ENCODE measurements around the gene DDIT4.

Gene DDIT4

DNA sequence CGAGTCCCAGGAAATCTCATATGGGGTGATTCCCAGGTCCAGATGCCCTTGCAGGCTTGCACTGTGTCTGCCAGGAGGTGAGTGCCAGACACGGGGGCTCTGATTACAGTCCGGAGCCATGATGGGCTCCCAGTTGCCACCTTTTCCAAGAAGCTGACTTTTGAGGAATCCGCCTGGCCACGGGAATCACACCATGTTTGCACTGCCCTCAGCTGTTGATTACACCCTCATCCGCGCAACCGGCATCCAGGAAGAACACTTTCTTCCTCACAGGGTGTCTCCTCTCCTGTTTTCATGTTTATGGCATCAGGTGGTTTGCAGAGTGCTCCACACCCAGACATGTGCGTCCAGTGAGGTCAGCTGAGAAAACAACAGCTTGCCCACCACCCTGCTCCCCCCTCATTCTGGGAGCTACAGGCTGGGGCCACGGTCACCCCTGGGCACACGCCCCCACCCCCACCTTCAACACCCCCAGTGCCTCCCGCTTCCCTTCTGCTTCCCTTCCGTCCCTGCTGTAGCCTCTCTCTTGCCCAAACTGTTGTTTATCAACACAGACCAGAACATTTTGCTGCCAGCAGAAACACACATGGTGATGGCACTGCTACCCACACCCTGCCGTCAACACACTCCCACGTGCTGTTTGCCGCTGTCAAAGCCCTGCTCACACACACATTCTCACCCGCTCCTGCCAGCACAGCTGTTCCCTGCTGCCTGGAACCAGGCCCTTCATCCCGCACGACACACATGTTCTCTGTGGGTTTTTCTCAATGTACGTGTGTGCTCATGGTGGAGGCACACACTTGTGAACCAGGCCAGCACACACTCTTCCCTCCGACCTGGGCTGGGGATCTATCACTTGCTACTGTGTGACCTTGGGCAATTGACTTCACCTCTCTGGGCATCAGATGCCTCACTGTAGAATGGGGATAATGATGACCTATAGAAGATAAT is 35.8 kb downstream of the DDIT4 start:
- no peak for DNase-seq (ENCODE audit: extremely low spot score)
- CTCF ChIA-PET, result interaction anchor here (1.4 to 3.0 kb wide), 2 partner anchors 18 to 27 kb away, joined by 4 to 10 read pairs; no protein-coding TSS in a partner anchor
- POLR2A ChIA-PET, result interaction anchor here (0.5 to 0.7 kb wide), 2 partner anchors 10 to 28 kb away, joined by 3 to 5 read pairs; no protein-coding TSS in a partner anchor
- TF ChIP-seq, protein P1, sequence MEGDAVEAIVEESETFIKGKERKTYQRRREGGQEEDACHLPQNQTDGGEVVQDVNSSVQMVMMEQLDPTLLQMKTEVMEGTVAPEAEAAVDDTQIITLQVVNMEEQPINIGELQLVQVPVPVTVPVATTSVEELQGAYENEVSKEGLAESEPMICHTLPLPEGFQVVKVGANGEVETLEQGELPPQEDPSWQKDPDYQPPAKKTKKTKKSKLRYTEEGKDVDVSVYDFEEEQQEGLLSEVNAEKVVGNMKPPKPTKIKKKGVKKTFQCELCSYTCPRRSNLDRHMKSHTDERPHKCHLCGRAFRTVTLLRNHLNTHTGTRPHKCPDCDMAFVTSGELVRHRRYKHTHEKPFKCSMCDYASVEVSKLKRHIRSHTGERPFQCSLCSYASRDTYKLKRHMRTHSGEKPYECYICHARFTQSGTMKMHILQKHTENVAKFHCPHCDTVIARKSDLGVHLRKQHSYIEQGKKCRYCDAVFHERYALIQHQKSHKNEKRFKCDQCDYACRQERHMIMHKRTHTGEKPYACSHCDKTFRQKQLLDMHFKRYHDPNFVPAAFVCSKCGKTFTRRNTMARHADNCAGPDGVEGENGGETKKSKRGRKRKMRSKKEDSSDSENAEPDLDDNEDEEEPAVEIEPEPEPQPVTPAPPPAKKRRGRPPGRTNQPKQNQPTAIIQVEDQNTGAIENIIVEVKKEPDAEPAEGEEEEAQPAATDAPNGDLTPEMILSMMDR (IDR thresholded peaks at IDR 0.05; ENCODE audit: control extremely low read depth, extremely low read depth, low read depth, missing control alignments), result no peak

DNA sequence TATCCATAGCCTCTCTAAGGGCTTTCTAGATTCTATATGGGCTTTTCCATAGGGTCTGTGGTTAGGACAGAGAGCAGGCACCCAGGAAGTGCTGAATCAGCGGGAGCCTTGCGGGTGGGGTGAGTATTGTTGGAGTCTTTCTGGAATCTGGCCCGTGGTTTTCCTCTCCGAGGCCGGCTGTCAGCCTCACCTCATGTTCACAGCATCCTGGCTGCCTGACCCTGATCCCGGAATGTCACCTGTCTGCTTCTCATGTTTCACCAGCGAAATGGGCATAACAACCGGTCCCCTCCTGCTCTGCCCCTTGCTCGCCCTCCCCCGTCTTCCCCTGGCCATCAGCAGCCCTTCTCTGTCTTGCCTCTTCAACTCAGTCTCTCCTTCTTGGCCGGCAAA is 36.5 kb downstream of the DDIT4 start:
- TF ChIP-seq, protein P1 (IDR thresholded peaks at IDR 0.05; ENCODE audit: control extremely low read depth, extremely low read depth, low read depth, missing control alignments), result no peak
- ChIA-PET POLR2A (no interaction called here), CTCF (no interaction called here)
- no peak for DNase-seq (ENCODE audit: extremely low spot score)

DNA sequence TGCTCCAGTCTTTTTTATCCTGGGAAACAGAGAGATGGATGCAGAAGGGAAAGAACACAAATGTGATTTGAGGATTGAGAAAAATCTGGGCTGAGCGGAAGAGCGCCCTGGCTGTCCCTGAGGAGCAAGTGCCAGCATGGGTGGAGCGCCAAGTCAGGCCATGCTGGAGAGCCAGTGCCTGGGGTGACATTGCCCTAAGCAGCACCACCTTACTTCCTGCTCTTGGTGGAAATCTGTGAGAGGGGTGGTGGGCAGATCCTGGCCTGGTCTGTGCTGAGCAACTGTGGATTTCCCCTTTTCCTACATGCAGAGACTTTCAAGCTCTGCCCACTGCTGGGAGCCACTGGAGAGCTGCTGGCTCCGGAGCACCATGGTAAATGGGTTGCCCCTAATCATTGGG is 36.9 kb downstream of the DDIT4 start:
- ChIA-PET CTCF (interaction anchor here (2.4 kb wide), 1 partner anchor 7 kb away, joined by 7 read pairs; no protein-coding TSS in a partner anchor), POLR2A (no interaction called here)
- DNase-seq (ENCODE audit: extremely low spot score), result no peak
- TF ChIP-seq, protein P1 (IDR thresholded peaks at IDR 0.05; ENCODE audit: control extremely low read depth, extremely low read depth, low read depth, missing control alignments), result no peak

DNA sequence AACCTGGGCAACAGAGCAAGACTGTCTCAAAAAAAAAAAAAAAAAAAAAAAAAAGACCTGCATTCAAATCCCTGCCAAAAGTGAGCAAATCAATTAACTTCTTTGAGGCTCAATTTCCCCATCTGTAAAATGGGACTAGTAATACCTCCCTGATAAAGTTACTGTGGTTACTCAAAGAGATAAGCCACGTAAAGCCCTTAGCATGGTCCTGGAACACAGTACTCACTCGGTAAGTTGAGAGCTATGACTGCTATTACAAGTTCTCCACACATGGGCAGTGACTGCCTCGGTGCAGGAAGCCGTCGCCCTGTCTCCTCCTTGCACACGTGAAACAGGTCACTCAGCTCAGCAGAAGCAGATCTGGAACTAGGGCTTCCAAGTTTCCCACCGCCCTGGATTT is 37.9 kb downstream of the DDIT4 start:
- ChIA-PET CTCF (interaction anchor here (1.3 to 2.4 kb wide), 3 partner anchors 8 to 25 kb away, joined by 5 to 7 read pairs (median 6); no protein-coding TSS in a partner anchor), POLR2A (no interaction called here)
- TF ChIP-seq, protein P1 (IDR thresholded peaks at IDR 0.05; ENCODE audit: control extremely low read depth, extremely low read depth, low read depth, missing control alignments), result no peak
- DNase-seq (ENCODE audit: extremely low spot score), result no peak

DNA sequence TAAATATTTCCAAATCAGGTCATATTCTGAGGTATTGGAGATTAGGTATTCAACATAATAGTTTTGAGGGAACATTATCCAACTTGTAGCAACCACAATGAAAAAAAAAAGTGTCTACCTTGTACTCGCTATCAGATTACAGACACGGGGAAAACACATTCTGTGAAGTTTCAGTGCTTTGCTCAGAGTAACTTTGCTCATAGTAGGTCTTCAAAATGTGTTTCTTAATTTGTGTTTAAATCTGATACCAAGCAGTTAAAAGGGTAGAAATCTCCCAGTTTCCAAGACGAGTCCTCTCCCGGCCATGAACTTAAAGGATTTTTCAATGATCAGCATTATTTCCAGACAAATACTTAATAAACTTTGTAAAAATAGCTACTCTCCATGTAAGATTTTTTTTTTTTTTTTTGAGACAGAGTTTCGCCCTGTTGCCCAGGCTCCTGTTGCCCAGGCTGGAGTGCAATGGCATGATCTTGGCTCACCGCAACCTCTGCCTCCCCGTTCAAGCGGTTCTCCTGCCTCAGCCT is 39.2 kb downstream of the DDIT4 start:
- ChIA-PET CTCF (interaction anchor here (1.1 to 2.4 kb wide), 4 partner anchors 8 to 38 kb away, joined by 3 to 7 read pairs (median 4); no protein-coding TSS in a partner anchor), POLR2A (no interaction called here)
- no peak for DNase-seq (ENCODE audit: extremely low spot score)
- TF ChIP-seq, protein P1 (IDR thresholded peaks at IDR 0.05; ENCODE audit: control extremely low read depth, extremely low read depth, low read depth, missing control alignments), result no peak

DNA sequence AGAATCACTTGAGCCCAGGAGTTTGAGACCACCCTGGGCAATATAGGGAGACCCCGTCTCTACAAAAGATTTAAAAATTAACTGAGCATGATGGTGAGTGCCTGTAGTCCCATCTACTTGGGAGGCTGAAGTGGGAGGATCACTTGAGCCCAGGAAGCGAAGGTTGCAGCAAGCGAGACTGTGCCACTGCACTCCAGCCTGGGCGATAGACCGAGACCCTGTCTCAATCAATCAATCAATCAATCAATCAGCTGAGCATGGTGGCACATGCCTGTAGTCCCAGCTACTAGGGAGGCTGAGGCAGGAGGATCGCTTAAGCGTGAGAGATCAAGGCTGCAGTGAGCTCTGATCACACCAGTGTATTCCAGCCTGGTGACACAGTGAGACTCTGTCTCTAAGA is 40.5 kb downstream of the DDIT4 start:
- ChIA-PET CTCF (interaction anchor here (1.2 to 1.6 kb wide), 2 partner anchors 8 to 39 kb away, joined by 3 to 4 read pairs; no protein-coding TSS in a partner anchor), POLR2A (interaction anchor here (1.7 kb wide), 1 partner anchor 10 kb away, joined by 4 read pairs; no protein-coding TSS in a partner anchor)
- TF ChIP-seq, protein P1 (IDR thresholded peaks at IDR 0.05; ENCODE audit: control extremely low read depth, extremely low read depth, low read depth, missing control alignments), result no peak
- no peak for DNase-seq (ENCODE audit: extremely low spot score)

Data from GM10248 (cell line).